Measurements from ENCODE around the gene SCML1.

Gene SCML1

DNA sequence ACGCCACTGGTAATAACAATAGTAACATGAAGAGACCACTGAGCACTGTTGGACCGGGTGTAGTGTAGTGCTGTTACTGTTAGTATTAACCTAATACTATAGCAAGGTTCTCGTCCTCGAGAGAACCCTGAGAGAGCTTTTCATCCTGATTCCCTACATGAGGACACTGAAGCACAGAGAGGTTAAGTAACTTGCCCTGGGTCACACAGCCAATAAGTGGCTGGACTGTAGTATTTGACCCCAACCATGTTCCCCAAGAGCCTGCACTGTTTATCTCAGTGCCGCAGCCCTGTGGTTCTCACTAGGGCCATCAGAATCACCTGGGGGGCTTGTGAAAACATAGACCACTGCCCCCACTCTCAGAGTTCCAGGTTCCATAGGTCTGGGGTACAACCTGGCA lies 10.4 kb downstream of the SCML1 start:
- DNase-seq (ENCODE audit: extremely low read depth, insufficient read length): no peak
- no peaks in the 10 kb centered on the region for H3K27me3 ChIP-seq (replicated peaks; ENCODE audit: control insufficient read depth, insufficient read depth, low read length)
- H3K4me3 ChIP-seq (replicated peaks; ENCODE audit: low read depth, low read length): no peak overlapping the region
- no peaks in the 10 kb centered on the region for H3K36me3 ChIP-seq (ENCODE audit: control insufficient read depth, insufficient read depth, low read length)
- TF ChIP-seq, protein P1, sequence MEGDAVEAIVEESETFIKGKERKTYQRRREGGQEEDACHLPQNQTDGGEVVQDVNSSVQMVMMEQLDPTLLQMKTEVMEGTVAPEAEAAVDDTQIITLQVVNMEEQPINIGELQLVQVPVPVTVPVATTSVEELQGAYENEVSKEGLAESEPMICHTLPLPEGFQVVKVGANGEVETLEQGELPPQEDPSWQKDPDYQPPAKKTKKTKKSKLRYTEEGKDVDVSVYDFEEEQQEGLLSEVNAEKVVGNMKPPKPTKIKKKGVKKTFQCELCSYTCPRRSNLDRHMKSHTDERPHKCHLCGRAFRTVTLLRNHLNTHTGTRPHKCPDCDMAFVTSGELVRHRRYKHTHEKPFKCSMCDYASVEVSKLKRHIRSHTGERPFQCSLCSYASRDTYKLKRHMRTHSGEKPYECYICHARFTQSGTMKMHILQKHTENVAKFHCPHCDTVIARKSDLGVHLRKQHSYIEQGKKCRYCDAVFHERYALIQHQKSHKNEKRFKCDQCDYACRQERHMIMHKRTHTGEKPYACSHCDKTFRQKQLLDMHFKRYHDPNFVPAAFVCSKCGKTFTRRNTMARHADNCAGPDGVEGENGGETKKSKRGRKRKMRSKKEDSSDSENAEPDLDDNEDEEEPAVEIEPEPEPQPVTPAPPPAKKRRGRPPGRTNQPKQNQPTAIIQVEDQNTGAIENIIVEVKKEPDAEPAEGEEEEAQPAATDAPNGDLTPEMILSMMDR (IDR thresholded peaks at IDR 0.05; ENCODE audit: insufficient read depth, low read length, poor library complexity, severe bottlenecking): no peak

DNA sequence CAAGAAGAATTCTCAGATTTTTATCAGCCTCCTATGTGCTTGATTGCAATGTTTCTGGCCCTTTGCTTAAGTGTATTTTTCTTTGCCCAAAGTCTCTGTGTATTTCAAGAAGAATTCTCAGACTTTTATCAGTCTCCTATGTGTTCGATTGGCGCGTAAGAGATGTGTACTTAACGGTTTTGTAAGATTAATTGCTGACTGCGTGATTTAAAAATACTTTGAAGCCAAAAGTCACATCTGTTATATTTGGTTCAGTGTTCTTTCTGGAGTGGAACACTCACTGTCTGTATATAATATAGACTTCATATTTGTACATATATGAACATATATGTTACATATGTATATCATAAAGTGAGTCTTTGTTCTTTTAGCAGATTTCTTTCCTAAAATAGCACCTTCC lies 11.4 kb downstream of the SCML1 start:
- no peak for DNase-seq (ENCODE audit: extremely low read depth, insufficient read length)

DNA sequence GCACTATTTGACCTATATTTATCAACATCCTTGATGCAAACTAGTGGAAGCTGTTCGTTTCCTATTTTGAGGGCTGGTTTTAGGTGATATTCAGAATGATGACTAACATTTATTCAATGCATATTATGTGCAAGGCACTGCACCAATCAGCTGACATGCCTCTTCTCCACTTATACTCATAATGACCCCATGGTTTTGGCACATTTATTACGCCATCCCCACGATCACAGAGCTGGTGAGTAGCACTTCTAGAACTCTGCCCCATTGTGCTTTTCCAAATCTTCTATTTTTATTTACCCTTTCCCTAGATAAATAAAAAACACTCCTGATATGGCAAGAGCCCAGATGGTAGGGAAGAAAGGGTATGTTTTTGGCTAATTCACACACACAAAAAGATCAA lies 13.1 kb downstream of the SCML1 start:
- no peaks in the 10 kb centered on the region for H3K27me3 ChIP-seq (replicated peaks; ENCODE audit: control insufficient read depth, insufficient read depth, low read length)
- no peak overlapping the region for H3K4me3 ChIP-seq (replicated peaks; ENCODE audit: low read depth, low read length)
- no peaks in the 10 kb centered on the region for H3K36me3 ChIP-seq (ENCODE audit: control insufficient read depth, insufficient read depth, low read length)
- DNase-seq (ENCODE audit: extremely low read depth, insufficient read length): no peak
- TF ChIP-seq, protein P1 (IDR thresholded peaks at IDR 0.05; ENCODE audit: insufficient read depth, low read length, poor library complexity, severe bottlenecking): no peak

More for the DNA sequence above, 11.4 kb downstream of the SCML1 start:
- no peak overlapping the region for H3K4me3 ChIP-seq (replicated peaks; ENCODE audit: low read depth, low read length)
- TF ChIP-seq, protein P1 (IDR thresholded peaks at IDR 0.05; ENCODE audit: insufficient read depth, low read length, poor library complexity, severe bottlenecking): no peak
- no peaks in the 10 kb centered on the region for H3K36me3 ChIP-seq (ENCODE audit: control insufficient read depth, insufficient read depth, low read length)
- H3K27me3 ChIP-seq (replicated peaks; ENCODE audit: control insufficient read depth, insufficient read depth, low read length): no peaks in the 10 kb centered on the region

DNA sequence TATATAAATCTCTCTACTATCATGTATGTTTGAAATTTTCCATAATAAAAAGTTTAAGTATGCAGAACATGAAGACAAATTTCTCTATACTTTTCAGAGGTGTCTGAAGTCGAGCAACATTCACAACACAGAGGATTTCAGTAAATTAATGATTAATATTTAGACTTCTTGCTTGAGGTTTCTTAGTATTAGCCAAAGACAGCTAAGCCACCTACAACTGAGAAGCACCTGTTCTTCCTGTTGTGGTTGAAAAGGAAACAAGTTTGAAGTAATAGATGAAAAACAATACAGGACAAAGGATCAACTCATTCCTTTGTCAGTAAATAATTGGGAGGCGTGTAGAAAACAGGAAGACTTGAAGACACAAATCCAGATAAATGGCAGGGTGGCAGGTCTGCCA lies 21.1 kb downstream of the SCML1 start:
- Histone ChIP-seq H3K27me3 (replicated peaks; ENCODE audit: control insufficient read depth, insufficient read depth, low read length) (no peaks in the 10 kb centered on the region), H3K36me3 (ENCODE audit: control insufficient read depth, insufficient read depth, low read length) (no peaks in the 10 kb centered on the region), H3K4me3 (replicated peaks; ENCODE audit: low read depth, low read length) (no peak overlapping the region)
- TF ChIP-seq, protein P1 (IDR thresholded peaks at IDR 0.05; ENCODE audit: insufficient read depth, low read length, poor library complexity, severe bottlenecking): no peak
- DNase-seq (ENCODE audit: extremely low read depth, insufficient read length): no peak

DNA sequence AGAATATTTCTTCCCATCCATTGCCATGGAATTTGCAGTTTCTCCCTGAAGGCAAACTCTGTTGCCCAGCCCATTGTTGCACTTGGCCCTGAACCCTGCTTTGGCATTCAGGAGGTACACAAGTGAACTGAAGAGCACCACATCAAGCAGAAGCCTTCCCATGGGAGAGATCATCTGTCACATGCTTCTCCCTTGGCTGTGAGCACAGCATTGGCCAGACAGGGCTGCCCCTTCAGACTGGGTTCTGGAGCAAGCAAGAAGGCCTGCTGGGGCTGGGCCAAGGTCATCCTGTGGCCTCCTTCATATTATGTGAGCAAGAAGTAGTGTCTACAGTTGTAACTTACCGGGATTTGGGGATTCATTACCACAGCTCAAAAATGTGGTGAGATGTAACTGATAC lies 22.7 kb downstream of the SCML1 start:
- no peaks in the 10 kb centered on the region for H3K36me3 ChIP-seq (ENCODE audit: control insufficient read depth, insufficient read depth, low read length)
- no peak overlapping the region for H3K4me3 ChIP-seq (replicated peaks; ENCODE audit: low read depth, low read length)
- DNase-seq (ENCODE audit: extremely low read depth, insufficient read length): no peak
- H3K27me3 ChIP-seq (replicated peaks; ENCODE audit: control insufficient read depth, insufficient read depth, low read length): no peaks in the 10 kb centered on the region; the same call in 1 of the 2 replicates
- TF ChIP-seq, protein P1 (IDR thresholded peaks at IDR 0.05; ENCODE audit: insufficient read depth, low read length, poor library complexity, severe bottlenecking): no peak

DNA sequence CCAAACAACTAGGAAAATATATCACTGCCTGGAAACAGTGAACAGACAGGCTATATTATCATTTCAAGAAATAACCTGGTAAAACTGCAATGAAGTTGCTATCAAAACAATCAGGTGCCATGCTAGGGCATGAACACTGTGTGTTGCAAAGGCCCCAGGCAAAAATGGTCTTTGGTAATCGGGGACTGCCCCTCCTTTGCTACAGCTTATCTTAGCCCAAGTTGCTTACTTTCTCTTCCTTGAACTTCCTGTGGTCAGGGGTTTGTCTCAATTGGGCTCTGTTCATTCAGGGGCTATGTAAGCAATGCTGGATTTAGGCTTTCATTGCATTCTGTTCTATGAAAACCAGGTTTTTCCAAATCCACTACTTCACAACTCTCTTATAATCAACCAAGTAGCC lies 30.4 kb downstream of the SCML1 start:
- DNase-seq (ENCODE audit: extremely low read depth, insufficient read length): no peak
- Histone ChIP-seq H3K27me3 (replicated peaks; ENCODE audit: control insufficient read depth, insufficient read depth, low read length) (peaks cover 1% of the 10 kb centered on the region; the same call in 1 of the 2 replicates), H3K4me3 (replicated peaks; ENCODE audit: low read depth, low read length) (no peak overlapping the region), H3K36me3 (ENCODE audit: control insufficient read depth, insufficient read depth, low read length) (no peaks in the 10 kb centered on the region)
- TF ChIP-seq, protein P1 (IDR thresholded peaks at IDR 0.05; ENCODE audit: insufficient read depth, low read length, poor library complexity, severe bottlenecking): no peak

Data from GM06990 (cell line).